ENCODE data around the gene ITM2C.
A peak's percentile ranks its signal among the peaks of the same experiment; 100 is the strongest.

The ITM2C gene

DNA sequence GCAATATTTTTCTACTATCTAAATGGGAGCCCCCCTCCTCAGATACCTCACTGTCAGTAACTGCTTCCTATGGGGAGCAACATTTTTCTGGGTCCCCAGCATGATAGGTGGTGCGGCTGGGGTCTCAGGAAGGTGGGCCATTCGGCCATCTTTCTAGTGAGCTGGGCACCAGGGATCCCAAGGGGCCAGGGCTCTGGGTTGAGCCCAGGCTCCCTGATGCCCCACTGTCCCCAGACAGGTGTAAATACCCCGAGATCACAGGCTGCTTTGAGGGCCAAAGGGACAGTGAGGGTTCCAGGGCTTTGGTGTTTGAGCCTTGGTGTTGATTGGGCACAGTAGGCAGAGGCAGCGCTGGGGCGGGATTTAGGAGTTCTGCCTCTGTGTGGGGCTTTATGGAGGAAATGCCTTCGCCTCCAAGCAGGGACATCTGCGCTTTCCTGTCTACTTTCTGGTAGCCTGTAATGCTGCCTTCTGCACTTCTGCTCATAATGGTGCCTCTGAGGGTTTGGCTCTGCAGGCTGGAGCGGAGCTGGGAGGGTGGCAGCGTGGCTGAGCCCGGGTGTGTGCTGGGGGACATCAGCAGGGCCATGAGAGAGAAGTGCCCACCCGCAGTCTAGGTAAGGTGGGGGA, 5.3 kb downstream of the ITM2C start:
- DNase-seq (ENCODE audit: low read depth, low spot score) = no peak
- H3K27me3 ChIP-seq (ENCODE audit: insufficient read depth, insufficient read length) = no peaks in the 10 kb centered on the region
- peaks cover 61% of the 10 kb centered on the region for H3K4me1 ChIP-seq (ENCODE audit: insufficient read depth, insufficient read length)
- peak overlapping the region; percentile 86 for H3K9ac ChIP-seq (ENCODE audit: insufficient read length, low read depth)
- H3K36me3 ChIP-seq (ENCODE audit: insufficient read depth, insufficient read length, low read length) = peaks cover 41% of the 10 kb centered on the region
- H3K9me3 ChIP-seq (ENCODE audit: insufficient read depth, low read length) = no peaks in the 10 kb centered on the region
- TF ChIP-seq SUZ12 (IDR thresholded peaks at IDR 0.05; ENCODE audit: extremely low read depth, insufficient read depth, insufficient read length) = no peak
- no peak for TF ChIP-seq YY1 (IDR thresholded peaks at IDR 0.05; ENCODE audit: insufficient read depth, insufficient read length)
- no peak for TF ChIP-seq ZNF274 (IDR thresholded peaks at IDR 0.05; ENCODE audit: low read depth, low read length)
- peak overlapping the region; percentile 45 for H3K4me3 ChIP-seq (ENCODE audit: insufficient read length, low read depth)

DNA sequence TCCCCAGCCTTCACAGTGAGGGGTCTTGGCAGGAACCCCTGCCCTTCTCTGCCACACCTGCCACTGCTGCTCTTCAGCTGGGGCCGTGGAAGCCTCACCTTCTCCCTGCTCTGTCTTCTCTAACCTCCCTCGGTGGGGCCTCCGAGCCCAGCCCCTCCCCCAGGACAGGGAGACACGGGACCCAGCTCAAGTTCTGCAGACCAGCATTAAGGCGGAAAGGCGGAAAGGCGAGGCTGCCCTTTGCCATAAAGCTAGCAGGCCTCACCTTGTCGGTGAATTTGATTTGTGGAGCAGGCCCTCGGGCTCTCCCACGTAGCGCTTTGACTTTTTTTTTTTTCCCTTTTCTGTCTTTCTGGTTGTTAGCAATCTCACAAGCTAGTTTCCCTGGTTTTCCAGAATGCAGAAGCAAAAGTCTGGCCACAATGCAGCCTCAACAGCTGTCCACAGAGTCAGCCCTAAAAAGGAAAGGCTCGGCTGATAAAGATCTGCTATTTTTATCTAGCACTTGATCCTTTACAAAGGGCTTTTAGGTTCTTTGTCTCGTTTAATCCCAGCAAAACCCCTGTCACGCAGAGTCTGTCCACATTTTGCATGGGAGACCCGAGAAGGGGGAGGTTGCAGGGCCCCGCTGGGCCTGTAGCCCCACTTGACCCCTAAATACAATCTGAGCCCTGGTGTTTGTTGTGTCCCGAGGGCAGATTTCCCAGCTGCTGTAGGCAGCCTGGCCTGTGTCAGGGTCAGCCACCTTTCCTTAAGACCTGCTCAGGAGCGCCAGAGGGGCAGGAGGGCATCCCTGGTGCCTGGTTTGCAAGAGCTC, 6.0 kb downstream of the ITM2C start:
- Histone ChIP-seq H3K4me3 (ENCODE audit: insufficient read length, low read depth) (peak overlapping the region; percentile 4), H3K9ac (ENCODE audit: insufficient read length, low read depth) (peak overlapping the region; percentile 86), H3K9me3 (ENCODE audit: insufficient read depth, low read length) (no peaks in the 10 kb centered on the region), H3K27me3 (ENCODE audit: insufficient read depth, insufficient read length) (no peaks in the 10 kb centered on the region), H3K36me3 (ENCODE audit: insufficient read depth, insufficient read length, low read length) (peaks cover 48% of the 10 kb centered on the region), H3K4me1 (ENCODE audit: insufficient read depth, insufficient read length) (peaks cover 62% of the 10 kb centered on the region)
- TF ChIP-seq ZNF274 (IDR thresholded peaks at IDR 0.05; ENCODE audit: low read depth, low read length) = no peak
- TF ChIP-seq SUZ12 (IDR thresholded peaks at IDR 0.05; ENCODE audit: extremely low read depth, insufficient read depth, insufficient read length) = no peak
- TF ChIP-seq YY1 (IDR thresholded peaks at IDR 0.05; ENCODE audit: insufficient read depth, insufficient read length) = no peak
- no peak for DNase-seq (ENCODE audit: low read depth, low spot score)

DNA sequence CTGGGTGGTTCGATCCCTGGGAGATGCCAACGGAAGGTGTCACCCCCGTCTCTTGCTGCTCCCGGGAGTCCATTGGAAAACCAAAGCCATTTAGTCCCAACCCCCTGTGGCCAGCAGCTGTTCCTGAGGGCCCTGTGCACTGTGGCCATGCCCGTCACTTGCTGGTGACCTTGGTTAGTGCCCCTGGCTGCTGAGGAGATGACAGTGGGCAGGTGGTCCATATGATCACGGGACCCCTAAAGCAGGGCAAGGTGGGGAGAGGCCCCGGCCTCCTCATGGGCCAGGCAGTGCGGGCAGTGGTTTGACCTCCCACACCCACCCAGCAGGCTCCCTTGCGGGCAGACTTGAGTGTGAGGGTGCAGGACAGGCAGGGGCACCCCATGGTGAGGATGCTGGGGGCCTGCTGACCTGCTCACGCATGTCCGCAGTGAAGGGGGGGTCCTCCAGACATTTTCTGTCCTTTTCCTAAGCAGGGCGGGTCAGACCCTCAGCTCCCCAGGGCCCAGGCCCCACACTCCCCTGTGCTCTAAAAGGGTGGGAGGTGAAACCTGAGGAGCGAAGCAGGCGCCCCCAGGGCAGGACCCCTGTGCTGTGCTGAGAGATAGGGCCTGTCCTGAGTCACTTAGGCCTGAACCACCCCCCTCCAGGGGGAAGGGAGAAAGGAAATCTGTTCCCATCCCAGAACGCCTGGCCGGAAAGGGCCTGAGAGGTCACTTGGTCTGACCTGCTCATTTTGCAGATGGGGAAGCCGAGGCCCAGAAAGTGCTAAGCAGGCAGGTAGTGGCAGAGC, 6.8 kb downstream of the ITM2C start:
- TF ChIP-seq YY1 (IDR thresholded peaks at IDR 0.05; ENCODE audit: insufficient read depth, insufficient read length) (no peak), SUZ12 (IDR thresholded peaks at IDR 0.05; ENCODE audit: extremely low read depth, insufficient read depth, insufficient read length) (no peak), ZNF274 (IDR thresholded peaks at IDR 0.05; ENCODE audit: low read depth, low read length) (no peak)
- Histone ChIP-seq H3K9ac (ENCODE audit: insufficient read length, low read depth) (peak overlapping the region; percentile 74), H3K4me1 (ENCODE audit: insufficient read depth, insufficient read length) (peaks cover 62% of the 10 kb centered on the region), H3K27me3 (ENCODE audit: insufficient read depth, insufficient read length) (no peaks in the 10 kb centered on the region), H3K36me3 (ENCODE audit: insufficient read depth, insufficient read length, low read length) (peaks cover 52% of the 10 kb centered on the region), H3K9me3 (ENCODE audit: insufficient read depth, low read length) (no peaks in the 10 kb centered on the region), H3K4me3 (ENCODE audit: insufficient read length, low read depth) (peak overlapping the region; percentile 4)
- no peak for DNase-seq (ENCODE audit: low read depth, low spot score)

DNA sequence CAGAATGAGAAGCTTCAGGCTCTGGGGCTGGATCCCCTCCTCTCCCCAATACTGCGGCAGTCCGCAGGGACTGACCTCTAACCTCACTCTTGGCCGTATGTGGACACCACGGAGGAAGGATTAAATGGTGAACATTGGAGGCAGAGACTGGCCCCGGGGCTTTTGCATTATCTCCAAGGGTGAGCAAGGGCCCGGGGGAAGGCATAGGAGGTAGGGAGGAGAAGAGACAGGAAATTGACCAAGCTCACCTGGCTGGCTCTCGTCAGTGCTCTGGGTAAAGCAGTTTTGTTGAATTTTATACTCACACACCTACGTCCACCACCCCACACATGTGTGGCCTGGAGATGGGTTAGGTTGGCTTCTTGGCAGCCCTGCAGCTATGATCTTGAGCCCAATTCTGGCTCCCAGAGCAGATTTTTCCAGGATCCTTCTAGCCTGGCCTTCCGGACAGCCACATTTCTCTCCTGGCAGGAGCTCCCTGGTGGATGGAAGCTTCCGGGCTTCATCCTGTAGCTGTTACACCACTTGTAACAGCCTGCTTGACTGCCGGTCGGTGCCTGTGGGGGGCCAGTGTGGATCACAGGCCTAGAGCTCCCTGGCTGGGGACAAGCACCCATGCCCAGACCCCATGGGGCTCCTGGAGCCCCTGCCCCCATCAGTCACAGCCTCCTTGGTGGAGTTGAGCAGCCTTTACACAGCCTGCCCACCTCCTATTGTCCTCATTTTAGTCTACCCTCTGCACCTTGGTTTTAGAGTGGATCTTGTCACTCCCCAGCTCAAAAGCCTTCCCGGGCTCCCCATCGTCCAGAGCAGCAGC, 7.6 kb downstream of the ITM2C start:
- no peaks in the 10 kb centered on the region for H3K27me3 ChIP-seq (ENCODE audit: insufficient read depth, insufficient read length)
- no peak overlapping the region for H3K4me3 ChIP-seq (ENCODE audit: insufficient read length, low read depth)
- TF ChIP-seq ZNF274 (IDR thresholded peaks at IDR 0.05; ENCODE audit: low read depth, low read length) (no peak), SUZ12 (IDR thresholded peaks at IDR 0.05; ENCODE audit: extremely low read depth, insufficient read depth, insufficient read length) (no peak), YY1 (IDR thresholded peaks at IDR 0.05; ENCODE audit: insufficient read depth, insufficient read length) (no peak)
- peaks cover 58% of the 10 kb centered on the region for H3K4me1 ChIP-seq (ENCODE audit: insufficient read depth, insufficient read length)
- H3K36me3 ChIP-seq (ENCODE audit: insufficient read depth, insufficient read length, low read length) = peaks cover 60% of the 10 kb centered on the region
- no peaks in the 10 kb centered on the region for H3K9me3 ChIP-seq (ENCODE audit: insufficient read depth, low read length)
- no peak for DNase-seq (ENCODE audit: low read depth, low spot score)
- peak overlapping the region; percentile 74 for H3K9ac ChIP-seq (ENCODE audit: insufficient read length, low read depth)

DNA sequence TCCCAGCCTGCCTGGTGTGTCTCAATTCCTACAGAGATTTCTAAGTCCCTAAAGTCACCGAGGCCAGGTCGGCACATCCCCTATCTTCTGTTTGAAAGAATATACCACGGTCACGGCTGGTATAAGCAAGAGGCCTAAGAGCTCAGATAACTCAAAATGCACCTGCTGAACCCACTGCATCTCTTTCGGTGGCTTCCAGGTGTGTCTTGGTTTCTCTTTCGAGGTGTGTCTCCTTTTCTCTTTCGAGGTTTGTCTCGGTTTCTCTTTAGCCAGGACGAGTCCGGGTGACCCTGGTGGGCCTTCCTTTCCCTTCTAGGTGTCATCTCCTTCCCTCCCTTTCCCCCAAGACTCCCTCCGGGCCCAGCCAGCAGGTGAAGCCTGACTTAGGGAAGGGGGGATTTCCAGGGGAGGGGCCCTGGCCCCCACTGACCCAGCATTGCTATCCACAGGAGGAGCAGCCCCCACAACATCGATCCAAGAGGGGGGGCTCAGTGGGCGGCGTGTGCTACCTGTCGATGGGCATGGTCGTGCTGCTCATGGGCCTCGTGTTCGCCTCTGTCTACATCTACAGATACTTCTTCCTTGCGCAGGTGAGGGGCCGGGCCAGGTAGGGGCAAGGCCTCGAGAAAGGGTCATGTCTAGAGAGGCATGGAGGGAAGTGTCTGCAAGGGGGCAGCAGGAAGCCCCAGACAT, 8.4 kb downstream of the ITM2C start:
- H3K4me1 ChIP-seq (ENCODE audit: insufficient read depth, insufficient read length) = peaks cover 65% of the 10 kb centered on the region
- DNase-seq (ENCODE audit: low read depth, low spot score) = no peak
- peaks cover 68% of the 10 kb centered on the region for H3K36me3 ChIP-seq (ENCODE audit: insufficient read depth, insufficient read length, low read length)
- H3K9me3 ChIP-seq (ENCODE audit: insufficient read depth, low read length) = no peaks in the 10 kb centered on the region
- H3K4me3 ChIP-seq (ENCODE audit: insufficient read length, low read depth) = no peak overlapping the region
- TF ChIP-seq SUZ12 (IDR thresholded peaks at IDR 0.05; ENCODE audit: extremely low read depth, insufficient read depth, insufficient read length) (no peak), YY1 (IDR thresholded peaks at IDR 0.05; ENCODE audit: insufficient read depth, insufficient read length) (no peak), ZNF274 (IDR thresholded peaks at IDR 0.05; ENCODE audit: low read depth, low read length) (no peak)
- peak overlapping the region; percentile 36 for H3K9ac ChIP-seq (ENCODE audit: insufficient read length, low read depth)
- H3K27me3 ChIP-seq (ENCODE audit: insufficient read depth, insufficient read length) = no peaks in the 10 kb centered on the region

Data from NT2/D1 (cell line).